A673 (cell line): ENCODE measurements around the gene CNTRL. TPM values are rescaled to one million over a fixed set of nuclear protein-coding genes. Genes with fewer than 3 reads are reported as not detected.

Experiments
- BruUV-seq: library from RNA; stranded (reverse); fragments of 400-500 nt; replicated peaks from 2 replicates; lab custom pipeline; 2021; lab: Mats Ljungman, UMichigan
- CTCF ChIA-PET: fragments of 300-600 bp; sonication (Branson Sonifier 250); formaldehyde crosslinking; loops from one replicate; lab custom pipeline; 2022; ENCODE audit warnings: antibody characterized with exemption; lab: Charles Lee
- POLR2A ChIA-PET: fragments of 300-600 bp; sonication (Branson Sonifier 250); formaldehyde crosslinking; loops from one replicate; lab custom pipeline; 2022; ENCODE audit warnings: antibody characterized with exemption; ENCODE audit not compliant: low non-redundant PET; lab: Charles Lee
- DNase-seq: peaks from one replicate; pipeline ENCODE4 v3.0.0-alpha.2; 2015; ENCODE audit warnings: low spot score
- H3K27ac ChIP-seq: fragments of 200-600 bp; sonication (generic); 2 replicates; pipeline ENCODE4 v1.5.1; 2016; ENCODE audit warnings: mixed run types, low read depth, mild to moderate bottlenecking, mixed read lengths, antibody characterized with exemption, low read length; ENCODE audit not compliant: poor library complexity, severe bottlenecking
- H3K27me3 ChIP-seq: fragments of 200-600 bp; sonication (generic); replicated peaks from 2 replicates; pipeline ENCODE4 v1.6.1; 2017; ENCODE audit warnings: mixed run types, low read depth, mild to moderate bottlenecking, mixed read lengths, antibody characterized with exemption, low read length; ENCODE audit not compliant: insufficient read depth, poor library complexity
- H3K36me3 ChIP-seq: fragments of 200-600 bp; sonication (generic); 2 replicates; pipeline ENCODE4 v1.6.1; 2016; ENCODE audit warnings: mixed run types, mild to moderate bottlenecking, mixed read lengths, antibody characterized with exemption, low read length; ENCODE audit not compliant: insufficient read depth, poor library complexity, severe bottlenecking
- H3K4me1 ChIP-seq: fragments of 200-600 bp; sonication (generic); 2 replicates; pipeline ENCODE4 v1.6.1; 2017; ENCODE audit warnings: mixed run types, mild to moderate bottlenecking, mixed read lengths, antibody characterized with exemption, low read length; ENCODE audit not compliant: insufficient read depth, poor library complexity, severe bottlenecking
- H3K4me3 ChIP-seq: fragments of 200-600 bp; sonication (generic); 2 replicates; pipeline ENCODE4 v1.5.1; 2016; ENCODE audit warnings: low read depth, mixed run types, mild to moderate bottlenecking, mixed read lengths, low read length; ENCODE audit not compliant: poor library complexity, severe bottlenecking
- H3K9me3 ChIP-seq: fragments of 200-600 bp; sonication (generic); 2 replicates; pipeline ENCODE4 v1.6.1; 2016; ENCODE audit warnings: mixed run types, low read depth, mild to moderate bottlenecking, mixed read lengths, antibody characterized with exemption, low read length; ENCODE audit not compliant: poor library complexity, severe bottlenecking
- CTCF ChIP-seq: fragments of 300-800, 200-600 bp; sonication (generic); conservative IDR thresholded peaks from 2 replicates; pipeline ENCODE4 v1.5.1; 2017; ENCODE audit warnings: low read depth, mild to moderate bottlenecking, antibody characterized with exemption, low read length, moderate library complexity, mixed read lengths
- EZH2 ChIP-seq: fragments of 200-600 bp; sonication (generic); IDR thresholded peaks from 2 replicates; pipeline ENCODE4 v1.6.1; 2017; ENCODE audit warnings: borderline replicate concordance, low read depth, mild to moderate bottlenecking, mixed read lengths, antibody characterized with exemption, low read length; ENCODE audit not compliant: poor library complexity, severe bottlenecking
- intact Hi-C: fragments of 100-400 bp; cut with micrococcal nuclease; formaldehyde crosslinking; loops from one replicate; pipeline ENCODE4 v1.10.0; 2022; ENCODE audit not compliant: unreplicated experiment
- total RNA-seq: library from RNA; stranded (reverse); gene quantifications from 2 replicates; pipeline ENCODE4 v1.2.3, GENCODE V29; 2021

The CNTRL gene
- total RNA-seq, 1 experiment from 2014 or later: 26.3 TPM

GRCh38 chr9:121156263-121156731 is 81.5 kb downstream of the CNTRL start:
- TF ChIP-seq CTCF (no peak), EZH2 (no peak)
- no peak for DNase-seq
- Histone ChIP-seq H3K36me3 (peaks cover 54% of the 10 kb centered on the region), H3K4me1 (no peaks in the 10 kb centered on the region), H3K27ac (no peak overlapping the region), H3K27me3 (no peaks in the 10 kb centered on the region), H3K9me3 (no peaks in the 10 kb centered on the region), H3K4me3 (no peak overlapping the region)
- ChIA-PET CTCF (no interaction called here), POLR2A (no interaction called here)
- intact Hi-C loops: no loop called here
- no TSS peak for BruUV-seq

GRCh38 chr9:121157939-121158338 is 83.2 kb downstream of the CNTRL start:
- TF ChIP-seq EZH2 (no peak), CTCF (no peak)
- peaks cover 64% of the 10 kb centered on the region for H3K36me3 ChIP-seq
- ChIA-PET CTCF (no interaction called here), POLR2A (no interaction called here)
- H3K4me3 ChIP-seq: no peak overlapping the region
- intact Hi-C loops: no loop called here
- no TSS peak for BruUV-seq
- no peak overlapping the region for H3K27ac ChIP-seq
- no peaks in the 10 kb centered on the region for H3K4me1 ChIP-seq
- H3K9me3 ChIP-seq: no peaks in the 10 kb centered on the region
- DNase-seq: no peak
- H3K27me3 ChIP-seq: no peaks in the 10 kb centered on the region

- intact Hi-C loops: no loop called here
- Histone ChIP-seq H3K4me1 (no peaks in the 10 kb centered on the region), H3K9me3 (no peaks in the 10 kb centered on the region), H3K27ac (no peak overlapping the region), H3K4me3 (no peak overlapping the region), H3K27me3 (no peaks in the 10 kb centered on the region), H3K36me3 (peaks cover 60% of the 10 kb centered on the region)
- CTCF ChIA-PET: no interaction called here
- BruUV-seq: no TSS peak
- TF ChIP-seq CTCF: no peak
- TF ChIP-seq EZH2: no peak
- no peak for DNase-seq
- POLR2A ChIA-PET: no interaction called here
Observed at GRCh38 chr9:121160025-121160424, 85.3 kb downstream of the CNTRL start.
